LNCAP (cell line): Measurements from ENCODE around the gene TTC23L.

ENCODE experiments used
- CTCF ChIP-seq: fragments of 450-650 bp; IDR thresholded peaks from 2 replicates; pipeline ENCODE4 v1.5.1; 2017; ENCODE audit warnings: mild to moderate bottlenecking

TTC23L gene

GRCh38 chr5:34898258-34898895, 59.4 kb downstream of the TTC23L start:
- peak; percentile 89 for TF ChIP-seq CTCF

- no peak for TF ChIP-seq CTCF
Measured at GRCh38 chr5:34899066-34899465, 60.1 kb downstream of the TTC23L start.

DNA sequence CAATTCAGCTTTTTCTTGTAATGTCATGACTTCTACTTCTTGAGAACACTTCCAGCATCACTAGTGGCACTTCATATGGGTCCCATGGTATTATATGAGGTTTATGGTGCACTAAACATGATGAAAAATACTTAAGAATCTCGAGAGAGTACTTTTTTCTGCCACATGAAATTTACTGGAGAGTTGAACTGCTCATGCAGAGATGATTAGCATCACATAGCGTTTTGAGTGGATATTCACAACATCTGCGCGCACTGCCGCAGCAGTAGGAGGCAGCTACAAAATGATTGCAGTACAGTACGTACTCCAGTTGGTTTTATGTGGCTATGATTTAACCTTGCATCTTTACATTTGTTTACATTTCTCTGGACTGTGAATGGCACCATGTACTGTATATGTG, 61.7 kb downstream of the TTC23L start:
- TF ChIP-seq CTCF = no peak

- no peak for TF ChIP-seq CTCF
Measured at GRCh38 chr5:34903260-34903659, 64.3 kb downstream of the TTC23L start.

GRCh38 chr5:34905564-34905963, 66.6 kb downstream of the TTC23L start:
- TF ChIP-seq CTCF = peak; percentile 66

DNA sequence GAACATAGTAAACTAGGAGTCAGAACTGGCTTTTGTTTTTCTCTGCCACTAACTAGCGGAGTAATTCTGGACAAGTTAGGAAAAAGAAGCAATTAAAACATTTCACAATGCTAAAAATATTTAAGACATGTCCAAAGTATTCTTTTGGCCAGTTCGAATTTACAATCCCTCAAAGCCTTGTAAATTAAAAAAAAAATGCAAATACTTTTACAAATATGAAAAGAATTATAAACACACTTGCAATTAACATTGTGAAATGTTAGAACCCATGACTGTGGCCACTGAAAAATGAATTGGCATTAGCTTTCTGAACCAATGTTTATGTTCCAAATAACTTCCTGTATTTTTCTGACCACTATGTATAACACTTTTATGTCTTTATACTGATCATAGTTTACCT, 74.1 kb downstream of the TTC23L start:
- TF ChIP-seq CTCF = no peak

GRCh38 chr5:34914671-34915138, 75.7 kb downstream of the TTC23L start:
- TF ChIP-seq CTCF = no peak
